ENCODE measurements around the gene PRSS27. TPM values are rescaled to one million over a fixed set of nuclear protein-coding genes. Genes with fewer than 3 reads are reported as not detected.

PRSS27 gene
- total and polyA plus RNA-seq, 2 of the 4 experiments (the other 2 are of a cell fraction) = under 0.01 to 0.58 TPM

DNA sequence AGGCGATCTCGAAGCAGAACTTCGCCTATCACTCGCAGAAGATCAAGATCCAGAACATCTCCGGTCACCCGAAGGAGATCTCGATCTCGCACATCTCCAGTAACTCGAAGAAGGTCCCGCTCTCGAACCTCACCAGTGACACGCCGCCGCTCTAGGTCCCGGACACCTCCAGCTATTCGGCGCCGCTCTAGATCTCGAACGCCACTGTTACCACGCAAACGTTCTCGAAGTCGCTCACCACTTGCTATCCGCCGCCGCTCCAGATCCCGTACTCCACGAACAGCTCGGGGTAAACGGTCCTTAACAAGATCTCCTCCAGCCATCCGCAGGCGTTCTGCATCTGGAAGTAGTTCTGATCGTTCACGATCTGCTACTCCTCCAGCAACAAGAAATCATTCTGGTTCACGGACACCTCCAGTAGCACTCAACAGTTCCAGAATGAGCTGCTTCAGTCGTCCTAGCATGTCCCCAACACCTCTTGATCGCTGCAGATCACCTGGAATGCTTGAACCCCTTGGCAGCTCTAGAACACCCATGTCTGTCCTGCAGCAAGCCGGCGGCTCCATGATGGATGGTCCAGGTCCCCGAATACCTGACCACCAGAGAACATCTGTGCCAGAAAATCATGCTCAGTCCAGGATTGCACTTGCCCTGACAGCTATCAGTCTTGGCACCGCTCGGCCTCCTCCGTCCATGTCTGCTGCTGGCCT is 46.6 kb upstream of the PRSS27 start:
- no peak overlapping the region for H2AK9ac ChIP-seq (replicated peaks; ENCODE audit: low read depth, low read length, poor library complexity)
- no peaks in the 10 kb centered on the region; the same call in 1 of the 2 replicates for H3K9me3 ChIP-seq (ENCODE audit: control insufficient read depth, insufficient read depth, low read length)
- H4K5ac ChIP-seq (ENCODE audit: low read depth, low read length) = no peak overlapping the region
- H2BK15ac ChIP-seq (ENCODE audit: low read depth, low read length) = no peak overlapping the region
- ChIA-PET CTCF (no interaction called here), POLR2A (ENCODE audit: unreplicated experiment) (no interaction called here)
- no peak overlapping the region for H2BK5ac ChIP-seq (ENCODE audit: low read depth, low read length, poor library complexity, severe bottlenecking)
- TF ChIP-seq, protein P1, sequence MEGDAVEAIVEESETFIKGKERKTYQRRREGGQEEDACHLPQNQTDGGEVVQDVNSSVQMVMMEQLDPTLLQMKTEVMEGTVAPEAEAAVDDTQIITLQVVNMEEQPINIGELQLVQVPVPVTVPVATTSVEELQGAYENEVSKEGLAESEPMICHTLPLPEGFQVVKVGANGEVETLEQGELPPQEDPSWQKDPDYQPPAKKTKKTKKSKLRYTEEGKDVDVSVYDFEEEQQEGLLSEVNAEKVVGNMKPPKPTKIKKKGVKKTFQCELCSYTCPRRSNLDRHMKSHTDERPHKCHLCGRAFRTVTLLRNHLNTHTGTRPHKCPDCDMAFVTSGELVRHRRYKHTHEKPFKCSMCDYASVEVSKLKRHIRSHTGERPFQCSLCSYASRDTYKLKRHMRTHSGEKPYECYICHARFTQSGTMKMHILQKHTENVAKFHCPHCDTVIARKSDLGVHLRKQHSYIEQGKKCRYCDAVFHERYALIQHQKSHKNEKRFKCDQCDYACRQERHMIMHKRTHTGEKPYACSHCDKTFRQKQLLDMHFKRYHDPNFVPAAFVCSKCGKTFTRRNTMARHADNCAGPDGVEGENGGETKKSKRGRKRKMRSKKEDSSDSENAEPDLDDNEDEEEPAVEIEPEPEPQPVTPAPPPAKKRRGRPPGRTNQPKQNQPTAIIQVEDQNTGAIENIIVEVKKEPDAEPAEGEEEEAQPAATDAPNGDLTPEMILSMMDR (conservative IDR thresholded peaks at IDR 0.05; ENCODE audit: low read depth, low read length) = no peak
- TF ChIP-seq NFE2L2 (IDR thresholded peaks at IDR 0.05; ENCODE audit: low read depth, low read length) (no peak), RAD21 (IDR thresholded peaks at IDR 0.05; ENCODE audit: low read length) (no peak), MAZ (IDR thresholded peaks at IDR 0.05; ENCODE audit: borderline replicate concordance, low read depth, low read length) (no peak), SMC3 (IDR thresholded peaks at IDR 0.05; ENCODE audit: low read depth, low read length) (no peak)
- TF ChIP-seq, protein P2, sequence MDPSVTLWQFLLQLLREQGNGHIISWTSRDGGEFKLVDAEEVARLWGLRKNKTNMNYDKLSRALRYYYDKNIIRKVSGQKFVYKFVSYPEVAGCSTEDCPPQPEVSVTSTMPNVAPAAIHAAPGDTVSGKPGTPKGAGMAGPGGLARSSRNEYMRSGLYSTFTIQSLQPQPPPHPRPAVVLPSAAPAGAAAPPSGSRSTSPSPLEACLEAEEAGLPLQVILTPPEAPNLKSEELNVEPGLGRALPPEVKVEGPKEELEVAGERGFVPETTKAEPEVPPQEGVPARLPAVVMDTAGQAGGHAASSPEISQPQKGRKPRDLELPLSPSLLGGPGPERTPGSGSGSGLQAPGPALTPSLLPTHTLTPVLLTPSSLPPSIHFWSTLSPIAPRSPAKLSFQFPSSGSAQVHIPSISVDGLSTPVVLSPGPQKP (IDR thresholded peaks at IDR 0.05; ENCODE audit: borderline replicate concordance, low read depth, low read length) = no peak
- TF ChIP-seq, protein P3, sequence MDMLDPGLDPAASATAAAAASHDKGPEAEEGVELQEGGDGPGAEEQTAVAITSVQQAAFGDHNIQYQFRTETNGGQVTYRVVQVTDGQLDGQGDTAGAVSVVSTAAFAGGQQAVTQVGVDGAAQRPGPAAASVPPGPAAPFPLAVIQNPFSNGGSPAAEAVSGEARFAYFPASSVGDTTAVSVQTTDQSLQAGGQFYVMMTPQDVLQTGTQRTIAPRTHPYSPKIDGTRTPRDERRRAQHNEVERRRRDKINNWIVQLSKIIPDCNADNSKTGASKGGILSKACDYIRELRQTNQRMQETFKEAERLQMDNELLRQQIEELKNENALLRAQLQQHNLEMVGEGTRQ (IDR thresholded peaks at IDR 0.05; ENCODE audit: low read depth, low read length) = no peak
- peaks cover 43 to 97% of the 10 kb centered on the region in 2 experiments for H3K79me1 ChIP-seq (ENCODE audit: low read depth in 1 of 2, low read length in 2 of 2)
- H2BK120ac ChIP-seq (ENCODE audit: low read depth, low read length) = no peak overlapping the region
- peaks cover 100% of the 10 kb centered on the region for H3K36me3 ChIP-seq (ENCODE audit: control insufficient read depth, insufficient read depth, low read length)
- H3K4ac ChIP-seq (ENCODE audit: low read depth, low read length) = no peak overlapping the region
- no peak for DNase-seq
- no peak overlapping the region for H2AFZ ChIP-seq (replicated peaks; ENCODE audit: low read length, poor library complexity)
- no peaks in the 10 kb centered on the region for H3K9me1 ChIP-seq (ENCODE audit: insufficient read depth, low read length)
- in situ Hi-C loops (cut with MboI; ENCODE audit: low sequenced_read_pairs) = no loop called here
- H4K20me1 ChIP-seq (ENCODE audit: insufficient read depth, low read length) = peaks cover 90% of the 10 kb centered on the region
- H3K9ac ChIP-seq (ENCODE audit: low read depth, low read length) = no peak overlapping the region
- H3K18ac ChIP-seq (ENCODE audit: low read depth, low read length) = no peak overlapping the region
- H3K27ac ChIP-seq (ENCODE audit: insufficient read depth, low read length) = no peak overlapping the region
- no peak overlapping the region for H3K56ac ChIP-seq (ENCODE audit: extremely low read depth, insufficient read depth, low read length)
- intact Hi-C loops (cut with micrococcal nuclease) = no loop called here
- no peaks in the 10 kb centered on the region for H3K4me1 ChIP-seq (ENCODE audit: control insufficient read depth, insufficient read depth, low read length)
- no TSS peak for BruUV-seq (replicated peaks)
- no peak overlapping the region for H2BK20ac ChIP-seq (ENCODE audit: low read depth, low read length)
- no peak overlapping the region for H3K4me3 ChIP-seq (ENCODE audit: insufficient read depth, low read depth, low read length)
- no peak overlapping the region for H3K14ac ChIP-seq (replicated peaks; ENCODE audit: low read depth, low read length)
- dilution Hi-C loops (cut with HindIII; ENCODE audit: low sequenced_read_pairs, unreplicated experiment) = no loop called here
- WGBS, 2 experiments (ENCODE audit: extremely low coverage in 2 of 2, insufficient read length in 1 of 2) = 99% methylated on average over 44 of the region's 44 CpGs; no CpG with 5 or more reads in 1 of the 2 experiments
- H2AK5ac ChIP-seq (ENCODE audit: low read depth, low read length) = no peak overlapping the region
- no peak overlapping the region for H3K4me2 ChIP-seq (ENCODE audit: low read depth, low read length)
- no peak overlapping the region for H4K8ac ChIP-seq (ENCODE audit: low read depth in 2 of 2, low read length in 2 of 2)
- no peak overlapping the region for H3K23ac ChIP-seq (ENCODE audit: low read depth, low read length)
- no peaks in the 10 kb centered on the region for H3K27me3 ChIP-seq (ENCODE audit: control insufficient read depth, insufficient read depth, low read length)
- H4K91ac ChIP-seq (ENCODE audit: insufficient read depth, low read depth, low read length) = no peak overlapping the region
- no peak for ATAC-seq (ENCODE audit: low read depth)
